Activated CD4-positive, alpha-beta T cell treated with anti-CD3 and anti-CD28 coated beads, Interleukin-2, amount 50 U/mL, for 48 hours (primary cell): ENCODE data around the gene TKFC.
"Not testable (repeated sequence)": the region's sequence is repeated elsewhere in the genome, so short reads cannot be mapped to it uniquely, and the experiment has no call there.

Experiments
- DNase-seq, 2 experiments: peaks; one replicate each; pipeline ENCODE4 v3.0.0-alpha.2; 2020

The TKFC gene

DNA sequence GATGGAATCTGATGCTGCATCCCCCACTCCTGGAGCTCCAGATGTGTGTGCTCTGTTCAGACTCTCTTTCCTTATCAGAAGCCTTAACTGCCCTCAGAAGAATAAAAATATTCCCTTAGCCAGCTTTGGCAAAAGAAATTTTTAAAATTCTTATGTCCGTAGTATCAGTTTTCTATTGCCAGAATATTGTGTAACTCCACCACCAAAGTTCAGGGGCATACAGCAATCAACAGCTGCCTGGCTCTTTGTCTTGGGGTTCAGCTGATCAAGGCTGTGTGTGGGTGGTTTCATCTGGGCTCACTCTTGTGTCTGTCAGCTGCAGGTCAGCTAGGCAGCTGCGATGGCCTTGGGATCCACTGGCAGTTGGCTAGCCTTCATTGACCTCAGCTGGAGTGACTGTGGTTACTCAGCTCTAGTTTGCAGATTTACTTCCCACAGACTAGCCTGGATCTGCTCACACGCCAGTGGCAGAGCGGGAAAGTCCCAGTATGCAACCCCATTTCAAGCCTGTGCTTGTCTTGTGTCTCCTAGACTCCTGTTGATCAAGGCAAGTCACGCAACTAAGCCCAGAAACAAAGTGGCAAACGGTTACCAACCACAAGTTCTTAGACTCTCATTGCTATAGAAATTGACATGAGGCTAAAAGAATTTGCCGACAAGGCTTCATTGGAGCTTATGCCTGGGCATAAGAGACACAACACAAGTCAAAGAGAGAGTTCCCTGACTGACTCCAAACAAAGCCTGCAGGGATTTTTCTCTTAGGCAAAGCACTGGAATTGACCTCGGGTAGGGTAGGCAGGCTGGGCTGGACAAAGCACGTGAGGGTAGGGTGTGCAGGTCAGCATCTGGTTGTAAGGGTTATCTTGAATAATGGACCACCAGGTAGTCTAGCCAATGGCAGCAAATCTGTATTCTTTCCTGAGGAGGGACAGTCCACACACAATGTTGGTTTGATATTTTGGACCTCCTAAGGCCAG lies 36.6 kb downstream of the TKFC start:
- DNase-seq, result no peak

DNA sequence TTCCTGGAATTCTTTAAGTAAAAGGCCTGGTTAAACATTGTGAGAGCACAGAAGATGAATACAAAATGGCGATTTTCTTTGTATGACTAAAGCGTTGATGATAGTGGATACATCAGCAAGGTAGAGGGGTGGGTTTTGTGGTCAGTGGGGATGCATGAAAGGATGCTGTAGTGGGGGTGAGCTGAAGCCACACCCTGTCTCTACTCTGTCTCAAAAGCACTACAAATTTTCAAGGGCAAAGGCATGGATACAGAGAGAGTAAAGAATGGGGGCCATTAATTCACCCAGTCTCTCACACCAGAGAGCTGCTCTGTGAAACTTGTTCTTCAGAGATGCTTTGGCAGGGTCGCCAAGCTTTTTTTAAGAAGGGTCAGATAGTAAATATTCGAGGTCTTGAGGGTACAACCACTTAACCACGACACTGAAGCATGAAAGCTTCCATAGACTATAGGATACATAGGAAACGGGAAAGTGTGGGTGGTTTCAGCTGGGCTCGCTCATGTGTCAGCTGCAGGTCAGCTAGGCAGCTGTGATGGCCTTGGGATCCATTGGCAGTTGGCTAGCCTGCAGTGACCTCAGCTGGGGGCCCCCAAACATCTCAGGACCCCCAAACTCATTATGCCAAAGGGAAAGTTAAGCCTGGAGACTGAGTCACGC lies 37.4 kb downstream of the TKFC start:
- DNase-seq, result no peak

DNA sequence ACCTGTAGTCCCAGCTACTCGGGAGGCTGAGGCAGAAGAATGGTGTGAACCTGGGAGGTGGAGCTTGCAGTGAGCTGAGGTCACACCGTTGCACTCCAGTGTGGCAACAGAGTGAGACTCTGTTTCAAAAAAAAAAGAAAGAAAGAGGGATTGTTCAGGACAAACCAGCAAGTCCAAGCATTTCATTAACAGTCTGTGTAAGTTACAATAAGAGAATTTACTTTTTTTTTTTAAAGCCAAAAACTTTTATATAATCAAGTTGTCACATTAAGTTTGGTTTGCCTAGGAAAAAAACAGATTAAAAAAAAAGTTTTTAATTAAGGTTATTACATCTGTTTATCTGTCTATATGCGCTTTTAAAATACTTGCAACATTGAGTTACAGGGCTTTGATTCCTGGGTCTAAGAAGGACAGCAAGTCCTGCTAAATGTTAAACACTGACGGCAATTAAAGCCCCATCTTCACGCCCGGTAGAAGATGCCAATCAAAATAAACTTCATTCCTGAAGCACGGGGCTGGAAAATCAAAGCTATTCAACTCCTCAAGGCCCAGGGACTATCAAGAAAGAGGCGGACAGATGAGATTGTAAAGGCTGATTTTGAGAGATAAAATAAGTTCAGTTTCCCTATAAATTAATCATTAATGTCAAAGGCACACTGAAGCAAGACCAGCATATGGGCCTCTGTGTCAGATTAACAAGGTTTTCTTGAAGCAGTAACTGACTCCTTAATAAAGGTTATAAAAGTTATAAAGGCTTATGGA lies 39.8 kb downstream of the TKFC start:
- DNase-seq, result no peak

DNA sequence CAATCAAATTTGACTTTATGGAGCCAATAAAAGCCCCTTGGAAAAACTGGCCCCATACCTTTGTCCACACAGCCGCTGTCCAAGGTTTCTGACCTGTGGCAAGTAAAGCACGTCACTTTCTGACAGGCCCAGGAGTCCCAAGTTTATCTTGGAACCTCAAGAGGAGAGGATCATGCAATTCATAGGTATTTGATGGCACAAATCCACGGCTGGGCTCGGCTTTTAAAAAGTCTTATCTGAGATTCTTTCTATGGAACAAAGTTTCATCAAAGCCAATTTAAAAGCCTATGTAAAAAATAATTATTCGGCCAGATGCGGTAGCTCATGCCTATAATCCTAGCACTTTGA lies 42.7 kb downstream of the TKFC start:
- no peak for DNase-seq

DNA sequence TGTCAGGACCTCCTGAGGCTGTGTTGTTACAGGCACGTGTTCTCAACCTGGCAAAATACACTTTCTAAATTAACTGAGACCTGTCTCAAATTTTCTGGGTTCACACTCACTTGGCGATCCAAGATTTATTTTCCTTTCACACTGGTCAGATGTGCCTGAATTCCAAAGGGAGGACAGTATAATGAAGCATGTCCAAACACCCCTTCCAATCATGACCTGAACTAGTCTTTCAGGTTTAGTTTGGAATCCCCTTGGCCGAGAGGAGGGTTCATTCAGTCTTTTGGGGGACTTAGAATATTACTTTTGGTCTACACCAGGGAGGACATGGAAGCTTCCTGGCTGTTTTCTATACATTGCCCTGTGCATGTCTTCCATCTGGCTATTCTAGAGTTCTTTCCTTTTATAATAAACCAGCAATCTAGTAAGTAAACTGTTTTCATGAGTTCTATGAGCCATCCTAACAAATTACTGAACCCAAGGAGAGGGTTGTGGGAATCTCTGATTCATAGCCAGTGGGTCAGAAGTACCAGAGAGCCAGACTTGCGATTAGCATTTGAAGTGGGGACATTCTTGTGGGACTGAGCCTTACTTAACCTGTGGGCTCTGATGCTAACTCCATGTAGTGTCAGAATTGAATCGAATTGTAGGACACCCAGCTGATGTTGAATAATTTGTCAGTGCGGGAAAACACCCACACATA lies 44.6 kb downstream of the TKFC start:
- no peak for DNase-seq

DNA sequence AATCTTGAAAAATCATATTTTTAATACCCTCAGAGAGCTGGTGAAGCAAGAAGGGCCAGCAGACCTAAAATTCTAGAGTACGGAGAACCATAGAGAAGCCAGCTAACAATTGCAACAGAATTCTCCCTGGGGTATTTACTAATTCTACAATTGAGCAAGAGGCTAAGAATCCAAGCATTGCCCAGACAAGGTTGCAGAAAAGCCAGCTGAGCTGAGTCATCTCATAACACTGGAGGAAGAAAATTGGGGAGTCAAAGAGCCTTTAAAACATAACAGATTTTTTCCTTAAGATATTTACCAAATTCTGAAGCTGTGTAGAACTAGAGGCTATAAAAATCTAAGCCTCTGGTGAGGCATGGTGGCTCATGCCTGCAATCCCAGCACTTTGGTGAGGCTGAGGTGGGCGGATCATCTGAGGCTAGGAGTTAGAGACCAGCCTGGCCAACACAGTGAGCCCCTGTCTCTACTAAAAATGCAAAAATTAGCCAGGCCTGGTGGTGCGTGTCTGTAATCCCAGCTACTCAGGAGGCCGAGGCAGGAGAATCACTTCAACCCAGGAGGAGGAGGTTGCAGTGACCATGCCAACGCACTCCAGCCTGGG lies 45.8 kb downstream of the TKFC start:
- no peak for DNase-seq

DNA sequence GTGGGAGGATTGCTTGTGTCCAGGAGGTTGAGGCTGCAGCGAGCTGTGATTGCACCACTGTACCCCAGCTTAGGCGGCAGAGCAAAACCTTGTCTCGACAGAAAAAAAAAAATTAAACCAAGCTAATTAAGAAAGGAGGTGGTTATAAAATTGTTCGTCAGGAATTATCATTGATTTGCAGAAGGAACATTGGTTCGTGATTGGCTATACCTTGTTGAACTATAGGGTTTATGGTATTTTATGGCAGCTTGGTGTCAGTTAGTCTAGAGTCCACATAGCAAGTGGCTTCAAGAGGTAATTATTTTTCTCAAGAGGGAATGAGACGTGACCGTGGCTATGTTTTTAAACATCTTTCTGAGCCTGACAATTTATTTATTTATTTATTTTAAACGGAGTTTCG lies 47.9 kb downstream of the TKFC start:
- no peak for DNase-seq

DNA sequence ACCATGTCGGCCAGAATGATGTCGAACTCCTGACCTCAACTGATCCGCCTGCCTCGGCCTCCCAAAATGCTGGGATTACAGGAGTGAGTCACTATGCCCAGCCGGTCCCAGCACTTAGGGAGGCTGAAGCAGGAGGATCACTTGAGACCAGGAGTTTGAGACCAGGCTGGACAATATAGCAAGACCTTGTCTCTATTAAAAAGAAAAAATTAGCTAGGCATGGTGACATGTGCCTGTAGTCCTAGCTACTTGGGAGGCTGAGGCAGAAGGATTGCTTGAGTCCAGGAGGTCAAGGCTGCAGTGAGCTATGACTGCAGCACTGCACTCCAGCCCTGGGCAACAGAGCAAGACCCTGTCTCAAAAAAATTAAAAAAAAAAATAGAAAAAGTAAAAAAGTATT lies 50.8 kb downstream of the TKFC start:
- DNase-seq, result not testable (repeated sequence)

DNA sequence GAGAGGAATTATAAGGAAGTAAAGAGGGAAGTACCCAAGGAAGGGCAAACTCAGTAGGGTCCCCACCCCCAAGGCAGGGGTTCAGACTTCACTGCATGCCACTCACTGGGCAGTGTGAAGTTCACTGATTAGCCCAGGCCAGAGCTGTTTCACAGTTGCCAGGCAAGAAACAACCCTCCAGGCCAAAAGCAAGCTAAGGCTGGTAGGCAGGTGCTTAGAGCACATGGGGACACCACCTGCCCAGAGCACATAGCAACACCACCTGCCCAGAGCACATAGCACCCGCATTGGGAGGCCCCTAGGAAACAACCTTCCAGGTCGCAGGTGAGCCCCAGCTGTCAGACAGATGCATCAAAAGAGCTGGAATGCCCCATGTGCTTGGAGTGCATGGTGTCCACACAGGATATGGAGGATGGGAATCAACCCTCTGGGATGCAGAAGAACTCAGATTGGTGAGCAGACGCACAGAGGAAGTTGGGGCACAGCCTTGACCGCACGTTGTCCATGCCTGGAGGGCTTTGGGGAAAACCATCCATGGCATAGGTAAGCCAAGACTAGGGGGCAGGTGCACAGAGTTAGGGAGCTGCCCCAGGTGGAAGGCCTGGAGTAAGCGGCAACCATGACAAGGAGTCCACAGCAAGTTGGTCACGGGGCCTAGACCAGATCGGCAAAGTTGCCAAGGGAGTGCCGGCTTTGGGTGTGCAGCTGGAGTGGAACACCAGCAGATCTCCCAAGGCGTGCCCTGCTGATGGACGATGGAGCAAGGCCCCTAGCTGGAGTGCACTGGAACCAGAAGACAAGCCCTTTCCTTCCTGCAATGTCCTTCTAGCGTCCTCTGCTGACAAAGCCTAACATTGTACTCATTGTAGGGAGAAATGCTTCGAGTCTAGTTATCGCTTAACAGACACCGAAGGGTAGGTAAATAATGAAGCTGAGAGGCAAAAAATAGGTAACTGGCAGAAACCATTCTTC lies 51.5 kb downstream of the TKFC start:
- DNase-seq, result no peak

DNA sequence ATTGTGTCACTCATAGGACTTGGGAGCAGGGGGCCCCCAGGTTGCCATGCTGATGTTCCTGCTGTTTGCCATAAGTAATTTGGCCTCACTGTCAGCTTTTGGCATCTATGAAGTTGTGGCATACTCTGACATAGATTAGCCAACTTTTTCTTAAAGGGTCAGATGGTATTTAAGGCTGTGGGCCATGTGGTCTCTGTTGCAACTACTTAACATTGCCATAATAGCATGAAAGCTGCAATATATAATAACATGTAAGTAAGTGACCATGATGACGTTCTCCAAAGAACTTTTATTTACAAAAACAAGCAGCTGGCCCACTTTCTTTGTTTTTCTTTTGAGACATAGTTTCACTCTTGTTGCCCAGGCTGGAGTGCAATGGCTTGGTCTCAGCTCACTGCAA lies 57.1 kb downstream of the TKFC start:
- no peak for DNase-seq

DNA sequence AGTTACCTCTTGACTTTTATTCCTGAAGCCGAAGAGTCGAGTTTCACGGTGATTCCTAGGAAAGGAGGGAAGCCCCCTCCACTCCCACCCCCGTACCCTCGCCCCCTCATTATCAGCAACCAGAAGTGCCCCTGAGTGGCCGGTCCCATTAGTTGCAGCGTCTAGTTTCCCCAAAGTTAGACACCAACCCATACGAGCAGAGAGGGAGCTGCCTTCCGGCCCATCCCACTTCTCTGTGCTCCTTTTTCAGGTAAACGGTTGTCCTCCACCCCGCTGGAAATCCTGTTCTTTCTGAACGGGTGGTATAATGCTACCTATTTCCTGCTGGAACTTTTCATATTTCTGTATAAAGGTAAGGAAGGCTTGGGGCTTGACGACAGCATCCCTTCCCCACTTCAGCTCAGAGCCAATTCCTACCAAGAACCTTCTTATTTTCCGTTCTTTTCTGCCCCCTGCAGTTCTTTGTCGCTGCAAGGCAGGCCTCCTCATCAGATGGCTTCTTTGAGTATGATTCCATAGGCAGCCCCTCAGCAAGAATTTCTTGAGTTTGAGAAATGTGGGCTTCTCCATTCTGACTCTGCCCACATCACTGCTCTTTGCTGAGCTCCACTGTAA lies 60.1 kb downstream of the TKFC start:
- DNase-seq, result peak; percentile 15 to 20
